ENCODE measurements around the gene FSTL4.

FSTL4 gene

GRCh38 chr5:133428072-133428660 lies 184.2 kb downstream of the FSTL4 start:
- DNase-seq (ENCODE audit: low read depth in 2 of 2) = no peak

- no peak for DNase-seq (ENCODE audit: low read depth in 2 of 2)
Observed at GRCh38 chr5:133427121-133427777, 185.1 kb downstream of the FSTL4 start.

GRCh38 chr5:133426264-133426663 lies 186.1 kb downstream of the FSTL4 start:
- no peak for DNase-seq (ENCODE audit: low read depth in 2 of 2)

GRCh38 chr5:133425764-133426163 lies 186.6 kb downstream of the FSTL4 start:
- no peak for DNase-seq (ENCODE audit: low read depth in 2 of 2)

GRCh38 chr5:133425222-133425621 lies 187.1 kb downstream of the FSTL4 start:
- DNase-seq (ENCODE audit: low read depth in 2 of 2) = no peak

GRCh38 chr5:133423618-133424282 lies 188.6 kb downstream of the FSTL4 start:
- peak; percentile 18 to 33 for DNase-seq (ENCODE audit: low read depth in 2 of 2)

GRCh38 chr5:133423011-133423617 lies 189.2 kb downstream of the FSTL4 start:
- no peak for DNase-seq (ENCODE audit: low read depth in 2 of 2)

GRCh38 chr5:133421806-133422205 lies 190.5 kb downstream of the FSTL4 start:
- DNase-seq (ENCODE audit: low read depth in 2 of 2) = no peak

GRCh38 chr5:133421394-133421793 lies 190.9 kb downstream of the FSTL4 start:
- no peak for DNase-seq (ENCODE audit: low read depth in 2 of 2)

GRCh38 chr5:133420440-133421301 lies 191.7 kb downstream of the FSTL4 start:
- no peak for DNase-seq (ENCODE audit: low read depth in 2 of 2)

- DNase-seq (ENCODE audit: low read depth in 2 of 2) = no peak
Observed at GRCh38 chr5:133415906-133416305, 196.4 kb downstream of the FSTL4 start.

- no peak for DNase-seq (ENCODE audit: low read depth in 2 of 2)
Observed at GRCh38 chr5:133415506-133415905, 196.8 kb downstream of the FSTL4 start.

- DNase-seq (ENCODE audit: low read depth in 2 of 2) = no peak
Observed at GRCh38 chr5:133412661-133413060, 199.7 kb downstream of the FSTL4 start.

GRCh38 chr5:133410335-133410828 lies 202.0 kb downstream of the FSTL4 start:
- DNase-seq (ENCODE audit: low read depth in 2 of 2) = no peak

- DNase-seq (ENCODE audit: low read depth in 2 of 2) = no peak
Observed at GRCh38 chr5:133409210-133409674, 203.1 kb downstream of the FSTL4 start.

- DNase-seq (ENCODE audit: low read depth in 2 of 2) = no peak
Observed at GRCh38 chr5:133408322-133408721, 204.0 kb downstream of the FSTL4 start.

- DNase-seq (ENCODE audit: low read depth in 2 of 2) = no peak
Observed at GRCh38 chr5:133406977-133407632, 205.2 kb downstream of the FSTL4 start.

GRCh38 chr5:133406208-133406976 lies 205.9 kb downstream of the FSTL4 start:
- no peak for DNase-seq (ENCODE audit: low read depth in 2 of 2)

- no peak for DNase-seq (ENCODE audit: low read depth in 2 of 2)
Observed at GRCh38 chr5:133405275-133406034, 206.9 kb downstream of the FSTL4 start.
